DMS79 treated with DMSO at 0.1 percent for 48 hours (cell line): Measurements from ENCODE around the gene WNK3.

Experiments
- DNase-seq: peaks from one replicate; lab custom pipeline; 2025; lab: John Stamatoyannopoulos, UW

The WNK3 gene

DNA sequence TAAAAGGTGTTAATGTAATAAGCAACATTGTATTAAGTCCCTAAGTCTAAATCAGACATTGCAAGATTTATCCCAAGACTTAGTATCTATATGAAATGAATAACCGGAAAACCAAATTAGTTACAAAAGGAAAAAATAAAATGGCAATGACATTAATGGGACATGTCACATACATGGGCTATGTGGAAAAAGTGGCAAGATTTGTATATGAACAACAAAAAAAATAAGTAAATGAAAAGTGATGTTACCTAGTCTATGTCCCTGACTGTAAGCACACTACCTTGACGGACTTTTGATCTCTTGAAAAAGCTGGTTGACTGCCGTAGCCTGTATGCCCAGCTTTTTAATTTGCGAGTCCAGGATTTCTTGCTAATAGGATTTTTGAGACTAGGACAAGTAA is 119.3 kb downstream of the WNK3 start:
- DNase-seq, result no peak

- DNase-seq, result no peak
These were observed 120.8 kb downstream of the WNK3 start for GRCh38 chrX:54237014-54237413.

DNA sequence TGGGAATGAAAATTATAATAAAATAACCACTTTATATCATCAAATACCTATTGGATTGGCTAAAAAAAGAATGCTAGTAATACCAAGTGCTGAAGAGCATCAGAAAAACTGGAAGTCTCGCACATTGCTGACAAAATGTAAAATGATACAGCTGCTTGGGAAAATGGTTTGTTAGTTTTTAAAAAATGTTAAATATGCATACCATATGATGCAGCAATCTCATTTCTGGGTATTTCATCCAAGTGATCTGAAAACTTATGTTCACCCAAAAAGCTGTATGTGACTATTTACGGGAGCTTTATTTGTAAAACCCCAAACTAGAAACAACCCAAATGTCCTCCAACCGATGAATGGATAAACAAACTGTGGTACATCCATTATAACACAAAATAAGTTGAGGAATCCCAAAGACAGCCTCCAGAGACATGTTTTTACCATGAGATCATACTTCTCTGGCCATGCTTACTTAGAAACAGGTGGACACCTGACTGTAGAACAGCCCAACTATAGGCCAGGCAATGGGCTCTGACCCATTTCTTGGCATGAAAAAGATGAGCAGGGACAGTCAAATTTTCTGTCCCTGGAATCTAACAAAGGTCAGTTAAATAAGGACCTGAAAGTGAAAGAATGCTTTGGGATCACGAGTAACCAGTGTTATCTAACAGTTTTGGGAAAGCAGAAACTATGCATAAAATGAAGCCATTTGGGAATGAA is 127.3 kb downstream of the WNK3 start:
- DNase-seq, result no peak

DNA sequence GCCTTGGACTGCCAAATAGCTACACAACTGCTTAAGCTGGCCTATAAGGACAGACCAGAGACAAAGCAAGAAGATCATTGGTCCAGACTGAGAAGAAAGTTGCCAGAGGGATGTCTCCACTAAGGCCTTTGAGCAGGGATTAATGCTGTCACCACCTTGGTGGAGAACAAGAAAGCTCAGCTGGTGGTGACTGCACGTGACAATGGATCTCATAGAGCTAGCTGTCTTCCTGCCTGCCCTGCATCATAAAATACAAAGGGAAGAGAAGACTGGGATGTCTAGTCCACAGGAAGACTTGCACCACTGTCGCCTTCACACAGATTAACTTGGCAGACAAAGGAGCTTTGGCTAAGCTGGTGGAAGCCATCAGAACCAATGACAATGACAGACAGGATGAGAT is 134.3 kb downstream of the WNK3 start:
- no peak for DNase-seq

GRCh38 chrX:54213603-54214002 is 144.2 kb downstream of the WNK3 start:
- no peak for DNase-seq

- DNase-seq, result no peak
These were observed 149.3 kb downstream of the WNK3 start for GRCh38 chrX:54208531-54208930.

DNA sequence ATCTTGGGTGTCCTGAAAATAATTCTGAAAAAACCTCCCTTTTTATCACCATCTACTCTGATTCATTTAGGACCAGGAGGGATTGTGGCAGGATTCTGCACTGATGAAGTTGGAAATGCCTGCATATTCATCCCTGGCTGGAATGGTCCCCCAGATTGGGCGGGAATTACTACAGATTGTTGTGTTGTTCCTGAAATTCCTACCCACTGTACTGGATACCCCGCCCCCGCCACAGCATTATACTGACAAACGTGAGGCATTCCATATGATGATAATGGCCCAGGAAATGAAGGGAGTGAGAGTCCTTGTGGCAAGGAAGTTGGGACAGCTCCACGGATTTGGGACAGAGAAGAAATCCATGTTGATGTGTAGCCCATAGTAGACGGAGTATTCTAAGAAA is 159.6 kb downstream of the WNK3 start:
- no peak for DNase-seq

DNA sequence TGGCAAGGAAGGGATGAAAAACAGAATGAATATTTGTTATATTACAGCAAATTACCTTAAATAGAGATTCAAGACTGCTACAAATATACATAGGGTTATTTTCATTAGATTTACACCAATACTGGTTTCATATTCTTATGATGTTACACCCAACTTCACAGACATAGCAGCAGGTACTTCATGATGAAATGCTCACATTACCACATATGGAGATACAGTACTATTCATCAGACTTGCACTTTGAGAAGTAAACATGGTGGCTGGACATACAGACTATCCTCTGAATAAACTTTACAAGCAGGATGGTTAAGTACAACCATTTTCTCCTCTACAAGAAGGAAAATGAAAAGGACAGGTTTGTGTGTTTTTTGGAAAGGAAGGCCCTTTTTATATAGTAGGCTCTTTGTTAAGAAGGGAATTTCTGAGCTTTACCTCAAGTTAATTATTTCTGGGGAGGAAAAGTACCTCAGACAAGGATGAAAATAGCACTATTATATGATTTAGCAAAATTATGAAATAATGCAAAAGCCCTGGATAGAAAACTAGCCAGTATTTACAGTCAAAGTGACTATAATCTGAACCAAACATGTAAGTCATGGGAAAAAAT is 162.8 kb downstream of the WNK3 start:
- DNase-seq, result no peak

- no peak for DNase-seq
These were observed 164.6 kb downstream of the WNK3 start for GRCh38 chrX:54193085-54193821.

- no peak for DNase-seq
These were observed 173.4 kb downstream of the WNK3 start for GRCh38 chrX:54184474-54184873.

GRCh38 chrX:54182864-54183613 is 174.8 kb downstream of the WNK3 start, which contains the start of gene FAM120C:
FAM120C (minus strand) TSS chrX:54183254; CDS start chrX:54183198, 56 bp downstream.
- DNase-seq, result peak; percentile 48

- DNase-seq, result peak; percentile 16
These were observed 175.5 kb downstream of the WNK3 start for GRCh38 chrX:54182194-54182863.

GRCh38 chrX:54181202-54181953 is 176.5 kb downstream of the WNK3 start:
- DNase-seq, result peak; percentile 3

- DNase-seq, result no peak
These were observed 177.4 kb downstream of the WNK3 start for GRCh38 chrX:54180403-54180802.

DNA sequence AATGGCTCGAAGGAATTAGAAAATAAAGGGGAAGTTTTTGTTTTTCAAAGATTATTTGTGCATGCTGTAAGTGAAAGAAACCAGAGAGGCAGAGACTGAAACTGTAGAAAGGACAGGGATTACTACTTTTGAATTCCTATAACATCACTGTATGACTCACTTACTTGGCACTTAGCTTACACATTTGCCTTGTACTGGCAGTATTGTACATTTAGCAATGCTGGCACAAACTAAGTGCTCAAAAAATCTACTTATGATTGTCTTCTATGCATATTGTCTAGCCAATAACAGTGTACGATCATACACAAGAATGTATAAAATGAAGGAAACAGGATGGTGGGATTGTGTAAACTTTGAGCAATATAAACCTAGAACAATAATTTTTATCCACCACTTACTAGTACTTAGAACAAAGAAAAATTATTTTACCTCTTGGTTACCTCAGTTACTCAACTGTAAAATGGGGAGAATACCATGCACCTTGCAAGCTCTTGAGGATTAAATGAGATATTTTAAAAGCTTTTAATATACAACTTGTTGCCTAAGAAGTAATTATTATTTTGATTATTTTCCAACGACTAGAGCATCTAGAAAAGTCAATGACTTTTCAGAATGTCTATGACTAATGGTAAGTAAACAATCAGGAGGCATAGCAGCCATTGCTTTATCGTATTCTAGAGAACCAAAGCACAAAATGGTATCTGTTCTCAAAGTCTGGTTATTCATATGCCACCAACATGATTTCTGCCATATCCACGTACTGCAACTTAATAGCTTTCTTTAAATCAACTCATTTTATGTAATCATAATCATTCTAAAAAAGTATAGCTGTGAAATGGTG is 179.5 kb downstream of the WNK3 start:
- DNase-seq, result no peak

DNA sequence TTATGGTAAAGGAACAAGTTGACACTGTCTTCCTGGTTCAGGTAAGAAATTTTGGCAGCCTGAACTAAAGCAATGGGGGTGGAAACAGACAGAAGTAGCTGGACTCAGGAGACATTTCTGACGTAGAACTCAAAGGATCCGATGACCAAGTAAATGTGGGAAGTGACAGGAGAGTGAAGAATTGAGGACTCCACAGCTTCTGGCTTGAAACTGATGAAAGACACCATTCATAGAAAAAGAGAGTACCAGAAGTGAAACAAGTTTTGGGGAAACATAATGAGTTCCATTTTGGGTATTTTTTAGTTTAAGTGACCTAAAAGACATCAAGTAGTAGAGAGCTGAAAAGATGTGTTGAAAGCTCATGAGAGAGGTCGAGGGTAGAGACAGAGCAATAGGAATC is 180.5 kb downstream of the WNK3 start:
- DNase-seq, result no peak

- DNase-seq, result no peak
These were observed 184.1 kb downstream of the WNK3 start for GRCh38 chrX:54173791-54174190.

DNA sequence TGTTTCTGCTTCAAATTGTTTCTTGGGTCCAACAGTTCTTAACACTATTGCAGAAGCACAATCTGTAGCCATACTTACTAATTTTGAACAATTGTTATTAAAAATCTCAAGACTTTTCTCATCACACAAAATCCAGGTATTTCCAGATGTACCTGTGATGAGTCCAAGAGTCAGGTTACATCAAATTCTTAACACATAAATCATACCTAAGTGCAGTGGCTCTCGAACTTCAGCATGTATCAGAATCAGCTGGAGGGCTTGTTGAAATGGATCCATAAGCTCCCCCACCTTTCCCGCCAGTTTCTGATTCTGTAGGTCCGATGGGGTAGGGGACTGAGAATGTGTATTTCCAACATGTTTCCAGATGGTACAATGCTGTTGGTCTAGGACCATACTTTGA is 185.4 kb downstream of the WNK3 start:
- no peak for DNase-seq

- DNase-seq, result no peak
These were observed 186.2 kb downstream of the WNK3 start for GRCh38 chrX:54171527-54172250.

DNA sequence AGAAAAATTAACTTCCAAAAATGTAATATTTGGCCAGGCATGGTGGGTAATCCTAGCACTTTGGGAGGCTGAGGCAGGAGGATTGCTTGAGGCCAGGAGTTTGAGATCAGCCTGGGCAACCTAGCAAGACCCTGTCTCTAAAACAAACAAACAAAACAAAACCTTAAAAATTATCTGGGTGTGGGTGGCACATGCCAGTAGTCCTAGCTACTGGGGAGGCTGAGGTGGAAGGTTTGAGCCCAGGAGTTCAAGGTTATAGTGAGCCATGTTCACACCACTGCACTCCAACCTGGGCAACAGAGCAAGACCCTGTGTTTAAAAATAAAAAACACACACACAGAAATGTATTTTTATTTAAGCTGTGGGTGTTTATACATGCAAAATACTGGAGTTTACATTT is 186.8 kb downstream of the WNK3 start:
- no peak for DNase-seq
